Fibroblast of skin of right biceps (primary cell): ENCODE data around the gene TTLL9.

Experiments
- DNase-seq: peaks from one replicate; pipeline ENCODE4 v3.0.0-alpha.2; 2013

The TTLL9 gene

GRCh38 chr20:31837896-31838397 is 32.5 kb upstream of the TTLL9 start:
- DNase-seq: peak; percentile 72

GRCh38 chr20:31838646-31839292 is 31.7 kb upstream of the TTLL9 start:
- peak; percentile 32 for DNase-seq

DNA sequence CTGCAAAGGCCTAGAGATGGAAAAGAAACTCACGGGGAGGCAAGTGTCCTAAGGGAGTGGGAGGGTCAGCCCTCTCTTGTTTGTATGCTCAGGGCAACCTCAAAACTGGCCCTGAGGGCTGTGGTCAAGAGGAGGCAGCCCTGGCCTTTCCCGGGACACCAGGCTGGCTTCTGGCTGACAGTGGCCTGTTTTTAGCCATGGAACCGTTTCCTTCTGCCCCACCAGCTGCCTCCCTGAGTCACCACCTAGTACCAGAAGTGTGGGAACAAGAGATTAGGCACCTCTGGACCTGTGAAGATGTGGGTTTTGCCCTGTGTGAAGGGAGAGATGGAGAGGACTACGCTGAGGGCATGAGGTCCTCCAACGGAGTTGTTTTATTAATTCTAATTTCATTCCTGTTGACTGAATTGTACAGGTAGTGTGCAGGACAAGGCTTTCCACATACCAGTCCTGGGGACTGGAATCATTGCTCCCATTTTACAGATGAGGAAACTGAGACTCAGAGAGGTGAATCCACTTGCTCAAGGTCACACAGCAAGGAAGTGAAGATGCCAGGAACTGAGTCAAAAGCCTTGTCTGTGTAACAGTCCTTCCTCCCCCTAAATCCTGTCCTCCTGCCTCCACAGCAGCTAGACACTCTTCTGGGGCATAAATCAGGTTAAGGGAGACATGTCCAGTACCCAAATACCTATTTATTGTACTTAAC is 30.5 kb upstream of the TTLL9 start:
- DNase-seq: no peak

- DNase-seq: no peak
Observed at GRCh38 chr20:31840906-31841816, 29.3 kb upstream of the TTLL9 start.

GRCh38 chr20:31841928-31842327 is 28.5 kb upstream of the TTLL9 start:
- peak; percentile 80 for DNase-seq

DNA sequence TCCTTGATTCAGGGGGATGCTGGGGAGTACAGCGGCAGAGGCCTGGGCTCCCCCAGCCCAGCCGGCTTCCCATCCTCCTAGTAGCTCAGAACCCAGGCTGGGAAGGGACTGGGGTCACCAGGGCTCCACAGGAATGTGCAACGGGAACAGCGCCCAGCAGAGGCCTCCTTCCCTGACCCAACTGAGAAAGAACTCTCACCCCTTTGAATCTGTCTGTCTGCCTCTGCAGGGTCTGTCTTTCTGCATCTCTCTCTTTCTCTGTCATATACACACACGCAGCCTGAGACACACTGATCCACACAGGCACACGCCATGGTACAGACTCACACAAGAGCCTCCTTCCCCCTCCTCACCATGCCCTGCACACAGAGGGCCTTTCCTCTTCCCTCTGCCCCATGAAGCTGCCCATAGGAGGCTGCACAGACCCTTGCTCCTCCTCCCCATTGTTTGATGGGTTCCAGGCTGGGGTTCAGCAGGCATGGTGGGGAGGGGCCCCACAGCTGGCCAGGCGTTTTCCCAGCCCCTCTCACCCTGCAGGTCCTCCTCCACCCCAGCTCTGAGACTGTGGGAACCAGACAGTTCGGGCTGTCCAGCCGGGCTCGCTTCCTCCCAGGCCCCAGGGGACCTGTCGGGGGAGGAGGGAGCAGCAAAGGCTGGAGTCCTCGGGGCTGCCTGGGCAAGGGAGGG is 27.8 kb upstream of the TTLL9 start:
- peak; percentile 70 for DNase-seq

- no peak for DNase-seq
Observed at GRCh38 chr20:31843288-31843687, 27.1 kb upstream of the TTLL9 start.

DNA sequence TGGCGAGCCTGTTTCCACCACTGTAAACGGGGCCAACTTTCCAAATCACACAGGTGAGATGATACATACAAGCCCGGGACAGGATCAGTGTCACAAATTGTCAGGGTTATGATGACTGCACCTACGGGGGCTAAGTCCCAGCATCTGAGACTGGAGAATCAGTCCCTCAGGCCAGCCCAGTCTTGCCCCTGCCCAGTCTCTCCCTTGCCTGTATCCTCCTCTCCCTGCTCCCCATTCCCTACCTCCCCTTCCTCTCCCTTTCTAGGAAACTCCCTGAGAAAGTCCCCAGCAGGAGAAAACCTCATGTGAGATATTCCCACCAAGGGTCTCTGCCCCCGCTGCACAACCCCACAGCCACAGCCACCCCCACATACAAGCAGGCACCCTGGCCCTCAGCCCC is 26.6 kb upstream of the TTLL9 start:
- DNase-seq: no peak

DNA sequence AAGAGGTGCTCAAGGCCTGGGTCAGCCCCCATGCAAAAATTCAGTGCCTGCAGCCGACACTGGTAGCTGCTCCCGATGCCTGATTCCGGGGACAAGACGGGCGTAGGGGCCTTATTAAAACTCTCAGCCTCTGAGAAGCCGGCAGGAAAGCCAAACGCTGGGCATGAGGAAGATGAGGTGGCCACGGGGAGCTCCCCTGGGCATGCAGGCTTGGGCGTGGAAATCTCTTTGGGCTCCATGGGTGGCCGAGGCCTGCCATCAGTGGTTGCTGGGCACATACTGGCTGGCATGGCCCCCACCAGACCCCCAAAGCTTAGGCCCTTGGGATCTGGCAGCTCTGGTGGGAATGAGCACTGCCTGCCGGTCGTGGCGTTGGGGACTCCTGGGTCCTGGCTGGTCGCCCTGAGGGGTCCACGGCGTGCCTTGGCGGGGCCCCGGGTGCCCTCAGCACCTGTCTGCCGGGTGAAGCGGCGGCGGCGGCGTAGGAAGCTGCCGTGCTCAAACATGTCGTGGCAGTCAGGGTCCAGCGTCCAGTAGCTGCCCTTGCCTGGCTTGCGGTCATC is 25.6 kb upstream of the TTLL9 start:
- no peak for DNase-seq

DNA sequence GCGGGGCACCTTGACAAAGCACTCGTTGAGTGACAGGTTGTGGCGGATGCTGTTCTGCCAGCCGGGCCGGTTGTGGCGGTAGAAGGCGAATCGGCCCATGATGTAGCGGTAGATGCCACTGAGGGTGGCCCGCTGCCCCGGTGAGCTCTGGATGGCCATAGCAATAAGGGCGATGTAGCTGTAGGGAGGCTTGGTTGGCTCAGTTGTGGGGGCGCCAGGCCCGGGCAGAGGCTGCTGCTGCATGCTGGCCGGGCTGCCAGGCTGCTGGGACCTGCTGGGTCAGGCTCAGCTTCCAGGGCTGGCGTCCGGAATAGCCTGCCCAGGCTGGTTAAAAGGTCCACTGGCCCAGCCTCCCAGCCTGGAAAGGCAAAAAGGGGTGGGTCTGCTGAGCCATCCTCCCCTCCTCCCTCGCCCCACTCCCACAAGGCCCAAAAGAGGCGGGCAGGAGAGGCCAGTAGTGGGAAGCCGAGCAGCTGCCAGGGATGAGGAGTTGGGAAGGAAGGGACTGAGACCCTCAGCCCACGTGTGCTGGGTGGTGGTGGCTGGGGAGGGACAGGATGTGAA is 25.1 kb upstream of the TTLL9 start, which contains the start of gene FOXS1:
Gene FOXS1, minus strand, starts transcription at position 305 of the 564 bp plus-strand sequence. Its CDS starts 62 bp downstream, at position 243.
- DNase-seq: peak; percentile 19

DNA sequence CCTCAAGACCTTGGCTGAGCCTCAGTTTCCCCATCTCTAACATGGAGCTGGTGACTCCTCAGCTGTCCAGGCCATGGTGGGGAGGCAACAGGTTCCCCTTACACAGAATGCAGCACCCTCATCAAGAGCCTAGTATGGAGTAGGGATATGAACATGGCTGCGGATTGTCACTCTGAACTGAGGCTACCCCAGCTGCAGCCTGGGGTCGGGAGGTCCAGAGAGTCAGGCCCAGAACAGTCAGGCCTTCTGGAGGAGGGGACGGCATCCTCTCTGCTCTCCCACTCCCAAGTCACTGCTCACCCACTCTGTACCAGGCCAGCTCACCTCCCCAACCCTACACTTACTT is 23.7 kb upstream of the TTLL9 start:
- no peak for DNase-seq

- no peak for DNase-seq
Observed at GRCh38 chr20:31848088-31848999, 22.1 kb upstream of the TTLL9 start.

GRCh38 chr20:31849306-31849930 is 21.0 kb upstream of the TTLL9 start:
- DNase-seq: no peak

DNA sequence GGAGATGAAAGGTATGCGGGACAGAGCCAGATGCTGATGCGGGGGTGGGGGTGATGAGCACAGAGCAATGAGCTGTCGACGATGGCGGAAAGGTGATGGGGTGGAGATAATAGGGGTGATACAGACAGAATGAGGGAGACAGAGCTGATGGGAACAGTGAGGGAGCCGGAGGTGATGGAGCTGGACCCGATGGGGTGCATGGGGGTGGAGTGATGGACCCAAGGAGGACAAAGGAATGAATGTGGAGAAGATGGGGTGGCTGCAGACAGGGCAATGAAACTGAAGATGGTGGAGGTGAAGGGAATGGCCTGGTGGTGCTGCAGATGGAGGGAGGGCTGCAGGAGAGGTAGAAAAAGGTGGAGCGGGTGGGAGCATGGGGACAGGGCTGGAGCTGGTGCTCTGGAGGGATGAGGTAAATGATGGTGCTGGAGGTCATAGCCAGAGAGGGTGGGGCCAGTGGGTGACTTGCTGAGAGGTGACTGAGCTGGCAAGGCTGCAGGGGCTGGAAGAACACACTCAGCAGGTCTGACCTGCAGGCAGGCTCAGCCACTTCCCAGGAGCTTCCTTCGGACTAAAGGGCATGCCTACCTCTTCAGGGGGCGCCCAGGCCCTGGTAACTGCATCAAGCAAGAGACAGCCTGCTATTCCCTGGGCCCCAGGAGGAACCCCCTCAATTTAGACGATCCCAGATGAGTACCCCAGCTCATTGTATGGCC is 19.0 kb upstream of the TTLL9 start:
- no peak for DNase-seq

GRCh38 chr20:31853481-31853880 is 17.0 kb upstream of the TTLL9 start:
- no peak for DNase-seq

DNA sequence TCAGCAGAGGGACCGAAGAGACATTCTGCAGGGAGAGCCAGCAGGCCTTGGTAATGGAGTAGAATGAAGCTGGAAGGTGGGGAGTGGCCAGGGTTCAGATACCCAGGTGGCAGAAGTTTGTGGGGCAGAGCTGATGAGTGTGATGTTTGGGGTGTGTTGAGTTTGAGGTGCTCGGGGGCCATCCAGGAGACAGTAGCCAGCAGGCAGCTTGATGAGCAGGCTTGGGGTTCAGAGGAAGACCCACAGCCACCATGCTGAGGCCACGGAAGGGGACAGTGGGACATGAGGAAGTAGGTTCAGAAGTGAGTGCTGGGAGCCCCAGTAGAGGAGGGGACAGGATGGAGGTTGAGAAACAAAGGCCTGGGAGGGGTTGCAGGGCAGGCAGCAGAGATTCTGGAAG is 13.9 kb upstream of the TTLL9 start:
- no peak for DNase-seq

GRCh38 chr20:31857861-31858759 is 12.3 kb upstream of the TTLL9 start:
- no peak for DNase-seq

DNA sequence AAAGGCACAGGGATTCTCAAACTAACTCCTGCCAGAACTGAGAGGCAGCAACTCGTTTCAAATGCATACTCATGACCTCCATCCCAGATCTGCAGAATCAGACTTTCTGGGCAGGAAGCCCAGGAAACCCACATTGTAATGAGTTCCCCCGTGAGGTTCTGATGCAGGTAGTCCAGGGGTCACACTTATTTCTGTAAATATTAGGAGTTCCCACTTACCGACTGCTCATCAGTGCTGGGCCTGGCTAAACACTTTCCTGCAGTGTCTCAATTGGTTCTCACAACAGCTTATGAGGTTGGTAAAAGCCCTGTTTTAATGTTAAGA is 11.7 kb upstream of the TTLL9 start:
- no peak for DNase-seq
